K562 (cell line): ENCODE measurements around the gene PRPSAP1. TPM values are rescaled to one million over a fixed set of nuclear protein-coding genes. Genes with fewer than 3 reads are reported as not detected.

ENCODE experiments used
- AFF1 ChIP-seq, 2 experiments: fragments of 450-650 bp; IDR thresholded peaks; 2 replicates each; pipeline ENCODE4 v1.6.1; 2018; ENCODE audit warnings: mild to moderate bottlenecking in 2 of 2, low read depth in 1 of 2; ENCODE audit not compliant: partially characterized antibody in 2 of 2
- CAMTA2 ChIP-seq: fragments of 250-450 bp; sonication (Bioruptor Pico); conservative IDR thresholded peaks from 2 replicates; pipeline ENCODE4 v1.5.1; 2022
- CBFA2T2 ChIP-seq: fragments of 450-650 bp; conservative IDR thresholded peaks from 2 replicates; pipeline ENCODE4 v1.6.1; 2017; ENCODE audit warnings: mild to moderate bottlenecking
- ELK1 ChIP-seq: sonication (generic); formaldehyde crosslinking; IDR thresholded peaks from 2 replicates; pipeline ENCODE4 v1.8.1; 2022; ENCODE audit warnings: missing genetic modification reagents
- ELK3 ChIP-seq: fragments of 450-650 bp; formaldehyde crosslinking; IDR thresholded peaks from 2 replicates; pipeline ENCODE4 v1.4.0; 2020; ENCODE audit warnings: mild to moderate bottlenecking
- HLTF ChIP-seq: fragments of 450-650 bp; IDR thresholded peaks from 2 replicates; pipeline ENCODE4 v1.6.1; 2016
- KLF13 ChIP-seq: fragments of 450-650 bp; IDR thresholded peaks from 2 replicates; pipeline ENCODE4 v1.6.1; 2016; ENCODE audit warnings: missing genetic modification characterization, low read depth, mild to moderate bottlenecking, missing compliant biosample characterization, moderate library complexity, borderline replicate concordance
- MAFK ChIP-seq: IDR thresholded peaks from 2 replicates; pipeline ENCODE4 v1.6.1; 2011; ENCODE audit warnings: low read length, improper control_type of control experiment
- MAZ ChIP-seq, 2 experiments: fragments of 450-650 bp in 1 of 2; sonication (generic) in 1 of 2; formaldehyde crosslinking; IDR thresholded peaks in 1 of 2; conservative IDR thresholded peaks in 1 of 2; 2 replicates each; pipeline versions ENCODE4 v1.4.0 to v1.5.0; 2020; ENCODE audit warnings: mild to moderate bottlenecking in 1 of 2, missing genetic modification reagents in 1 of 2
- MCM5 ChIP-seq: fragments of 450-650 bp; IDR thresholded peaks from 2 replicates; pipeline ENCODE4 v1.6.1; 2016; ENCODE audit warnings: low read depth
- NCOA6 ChIP-seq: fragments of 450-650 bp; IDR thresholded peaks from 2 replicates; pipeline ENCODE4 v1.6.1; 2017; ENCODE audit warnings: mild to moderate bottlenecking
- NFYB ChIP-seq: IDR thresholded peaks from 2 replicates; pipeline ENCODE4 v1.6.1; 2011; ENCODE audit warnings: mild to moderate bottlenecking, moderate library complexity; ENCODE audit not compliant: insufficient read length; ENCODE audit errors: extremely low read depth
- NR2F6 ChIP-seq: fragments of 450-650 bp; formaldehyde crosslinking; IDR thresholded peaks from 2 replicates; pipeline ENCODE4 v1.4.0; 2020; ENCODE audit warnings: mild to moderate bottlenecking
- PHB2 ChIP-seq: fragments of 450-650 bp; IDR thresholded peaks from 2 replicates; pipeline ENCODE4 v1.6.1; 2017; ENCODE audit warnings: low read depth
- RBBP5 ChIP-seq: fragments of 200-600 bp; sonication (generic); IDR thresholded peaks from 2 replicates; pipeline ENCODE4 v1.6.1; 2012; ENCODE audit warnings: borderline replicate concordance, mild to moderate bottlenecking, low read length, control low read depth, inconsistent platforms; ENCODE audit not compliant: insufficient read depth, poor library complexity, severe bottlenecking
- RUNX1 ChIP-seq: sonication (generic); IDR thresholded peaks from 2 replicates; pipeline ENCODE4 v1.6.1; 2016; ENCODE audit warnings: antibody characterized with exemption, low read depth
- SETDB1 ChIP-seq: IDR thresholded peaks from one replicate; pipeline ENCODE4 v1.6.1; 2012; ENCODE audit warnings: low read length, control low read depth, inconsistent platforms
- SMAD1 ChIP-seq: fragments of 150-350 bp; IDR thresholded peaks from 2 replicates; pipeline ENCODE4 v1.6.1; 2014; ENCODE audit warnings: low read length, low read depth; ENCODE audit not compliant: partially characterized antibody
- SRF ChIP-seq, 2 experiments: fragments of 250-450, 450-650 bp in 1 of 2; sonication (Bioruptor Pico) in 1 of 2; sonication (generic) in 1 of 2; formaldehyde crosslinking; IDR thresholded peaks; 2 replicates each; pipeline versions ENCODE4 v1.5.0 to v1.5.1; 2020 to 2022; ENCODE audit warnings: mild to moderate bottlenecking in 1 of 2, missing genetic modification reagents in 1 of 2
- TRIM24 ChIP-seq, 2 experiments: fragments of 450-650 bp; IDR thresholded peaks; 2 replicates each; pipeline ENCODE4 v1.6.1; 2016
- ZBTB17 ChIP-seq: fragments of 450-650 bp; formaldehyde crosslinking; IDR thresholded peaks from 2 replicates; pipeline ENCODE4 v1.4.0; 2020; ENCODE audit warnings: mild to moderate bottlenecking
- ZNF212 ChIP-seq: fragments of 450-650 bp; formaldehyde crosslinking; IDR thresholded peaks from 2 replicates; pipeline ENCODE4 v1.4.0; 2020; ENCODE audit warnings: mild to moderate bottlenecking
- ZNF24 ChIP-seq: fragments of 450-650 bp; IDR thresholded peaks from 2 replicates; pipeline ENCODE4 v1.6.1; 2016
- ZNF408 ChIP-seq: fragments of 250-450 bp; sonication (Bioruptor Pico); IDR thresholded peaks from 2 replicates; pipeline ENCODE4 v1.4.0; 2020; ENCODE audit warnings: low read depth, mild to moderate bottlenecking, moderate library complexity
- polyA plus RNA-seq, 8 experiments: library from polyadenylated mRNA; depleted of rRNA in 4 of 8; stranded (reverse) in 5 of 8; unstranded in 3 of 8; fragments of >200 nt; fragmentation: Nextera tagmentation in 2 of 8; fragmentation: Illumina TruSeq in 1 of 8; extraction: Ambion mirVana in 2 of 8; extraction: Trizol in 1 of 8; gene quantifications; 2 replicates each; pipeline versions ENCODE4 v1.2.1 to v1.2.3, GENCODE V29; 2011 to 2014; ENCODE audit warnings: inconsistent platforms in 1 of 8, missing spikeins in 1 of 8
- total RNA-seq, 7 experiments: library from RNA; depleted of rRNA in 6 of 7; stranded (reverse); fragments of >200 nt in 6 of 7; fragmentation: Illumina TruSeq in 2 of 7; extraction: Trizol in 2 of 7; gene quantifications; 2 replicates each; pipeline versions ENCODE4 v1.2.1 to v1.2.3, GENCODE V29; 2011 to 2021; ENCODE audit warnings: low replicate concordance in 1 of 7

PRPSAP1 gene
- total and polyA plus RNA-seq, 9 of the 15 experiments (the other 6 are each of a cell fraction or from before 2014, with no cell fraction given): 21.9 to 77.1 (median 40.8) TPM

- TF ChIP-seq AFF1 (IDR thresholded peaks at IDR 0.05; ENCODE audit: low read depth in 1 of 2, partially characterized antibody in 2 of 2) (no peak), ZNF408 (CRISPR knock-in tag) (no peak), KLF13 (no peak), NFYB (no peak), MCM5 (no peak), SRF (CRISPR knock-in tag; IDR thresholded peaks at IDR 0.05) (peak in 1 of 2 experiments; percentile 65; a peak in 1 of 4 replicates), ZBTB17 (CRISPR knock-in tag) (no peak), TRIM24 (IDR thresholded peaks at IDR 0.05) (no peak), MAFK (no peak), CBFA2T2 (no peak; the same call in 1 of the 2 replicates), ZNF212 (CRISPR knock-in tag) (no peak), MAZ (CRISPR knock-in tag; conservative IDR thresholded peaks at IDR 0.05 in 1 of 2, IDR thresholded peaks at IDR 0.05 in 1 of 2) (peak; percentile 73 to 87), ELK1 (CRISPR knock-in tag) (no peak), SETDB1 (no peak), ZNF24 (no peak), NCOA6 (no peak), RUNX1 (no peak), PHB2 (no peak), NR2F6 (no peak), HLTF (no peak), RBBP5 (no peak), CAMTA2 (CRISPR knock-in tag) (no peak), SMAD1 (no peak), ELK3 (CRISPR knock-in tag) (no peak)
Measured at GRCh38 chr17:76385892-76386786, 32.4 kb upstream of the PRPSAP1 start (continued).
